ENCODE data around the gene AGAP2.

AGAP2 gene

DNA sequence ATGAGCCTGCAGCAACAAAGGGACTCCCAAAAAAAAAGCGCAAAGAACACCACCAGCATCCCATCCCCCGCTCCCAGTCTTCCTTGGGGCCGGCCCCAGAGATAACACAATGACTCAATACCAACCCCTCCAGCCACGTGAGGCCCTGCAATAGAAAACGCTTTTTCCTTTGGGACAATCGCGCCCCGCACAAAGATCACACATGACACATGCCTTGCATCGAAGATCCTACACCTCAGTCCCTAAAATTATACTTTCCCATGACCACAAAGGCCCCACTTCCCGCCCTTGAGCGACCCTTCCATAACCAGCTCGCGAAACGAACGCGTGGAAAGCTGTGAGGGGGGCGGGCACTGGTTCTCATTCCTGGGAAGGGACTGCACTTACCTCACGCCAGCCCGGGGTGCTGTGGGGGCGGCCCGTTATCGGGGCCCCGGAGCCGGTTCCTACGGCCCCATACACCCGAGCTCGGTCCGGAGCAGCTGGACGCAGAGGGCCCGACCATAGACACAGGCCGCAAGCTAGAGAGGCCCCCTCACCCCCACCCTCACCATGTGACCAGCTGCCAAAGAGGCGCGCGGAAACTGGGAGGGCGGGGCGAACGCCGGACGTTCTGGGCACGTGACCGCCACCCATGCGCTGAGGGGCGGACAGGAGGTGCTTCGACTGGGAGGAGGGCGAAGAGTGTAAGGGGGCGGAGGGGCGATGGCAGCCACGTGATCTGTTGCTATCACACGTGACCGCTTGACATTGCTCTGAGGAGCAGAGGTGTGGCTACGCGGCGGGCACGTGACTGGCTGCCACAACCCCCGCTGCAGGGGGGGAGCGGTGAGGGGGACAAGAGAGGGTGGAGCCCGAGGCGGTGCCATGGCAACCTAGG lies 13.5 kb upstream of the AGAP2 start, which contains the start of gene CDK4:
Gene CDK4, minus strand, starts transcription at position 523 of the 880 bp plus-strand sequence. CDS start 593 bp downstream, outside the sequence.
- DNase-seq, result peak; percentile 98

DNA sequence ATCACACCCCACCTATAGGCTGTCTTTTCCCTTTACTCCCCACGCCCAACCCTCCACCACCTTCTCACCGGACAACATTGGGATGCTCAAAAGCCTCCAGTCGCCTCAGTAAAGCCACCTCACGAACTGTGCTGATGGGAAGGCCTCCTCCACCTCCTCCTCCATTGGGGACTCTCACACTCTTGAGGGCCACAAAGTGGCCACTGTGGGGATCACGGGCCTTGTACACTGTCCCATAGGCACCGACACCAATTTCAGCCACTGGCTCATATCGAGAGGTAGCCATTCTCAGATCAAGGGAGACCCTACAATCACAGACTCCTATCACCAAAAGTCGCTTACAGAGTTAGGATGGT lies 12.9 kb upstream of the AGAP2 start:
- no peak for DNase-seq

DNA sequence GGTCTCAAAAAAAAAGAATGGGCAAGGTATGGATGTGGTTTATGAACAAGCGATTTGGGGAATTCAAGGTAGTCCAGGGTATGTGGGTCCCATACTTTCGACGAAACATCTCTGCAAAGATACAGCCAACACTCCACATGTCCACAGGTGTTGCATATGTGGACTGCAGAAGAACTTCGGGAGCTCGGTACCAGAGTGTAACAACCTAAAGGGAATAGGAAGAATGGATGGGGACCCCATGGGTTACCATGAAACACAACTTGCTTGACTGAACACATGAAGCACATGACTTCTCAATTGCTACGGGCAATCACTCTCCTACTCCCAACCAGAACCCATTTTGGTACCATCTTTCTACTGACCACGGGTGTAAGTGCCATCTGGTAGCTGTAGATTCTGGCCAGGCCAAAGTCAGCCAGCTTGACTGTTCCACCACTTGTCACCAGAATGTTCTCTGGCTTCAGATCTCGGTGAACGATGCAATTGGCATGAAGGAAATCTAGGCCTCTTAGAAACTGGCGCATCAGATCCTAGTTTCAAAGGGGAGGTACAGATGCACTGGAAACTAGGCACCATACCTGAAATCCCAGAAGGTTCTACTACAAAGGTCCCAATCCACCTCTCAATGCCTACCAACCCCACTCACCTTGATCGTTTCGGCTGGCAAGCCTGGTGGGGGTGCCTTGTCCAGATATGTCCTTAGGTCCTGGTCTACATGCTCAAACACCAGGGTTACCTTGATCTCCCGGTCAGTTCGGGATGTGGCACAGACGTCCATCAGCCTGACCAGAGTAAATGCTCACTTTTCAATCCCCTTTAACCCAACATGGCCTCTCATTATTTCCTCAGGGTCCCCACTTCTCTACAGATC lies 12.3 kb upstream of the AGAP2 start:
- DNase-seq, result no peak

DNA sequence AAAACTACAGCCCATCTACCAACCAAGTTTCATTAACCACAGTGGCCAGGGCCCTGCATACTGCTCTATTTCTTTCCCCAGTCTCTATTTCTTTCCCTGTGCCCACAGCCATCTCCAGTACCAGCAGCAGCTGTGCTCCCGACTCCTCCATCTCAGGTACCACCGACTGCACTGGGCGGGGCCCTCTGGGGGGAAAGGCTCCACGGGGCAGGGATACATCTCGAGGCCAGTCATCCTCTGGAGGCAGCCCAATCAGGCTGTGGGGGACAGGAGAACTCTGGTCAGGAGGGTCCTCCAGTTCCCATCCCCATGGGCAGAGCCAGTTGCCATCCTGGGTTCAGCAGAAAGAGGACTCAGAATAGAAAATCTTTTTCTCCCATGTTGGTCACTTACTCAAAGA lies 10.5 kb upstream of the AGAP2 start:
- DNase-seq, result no peak

DNA sequence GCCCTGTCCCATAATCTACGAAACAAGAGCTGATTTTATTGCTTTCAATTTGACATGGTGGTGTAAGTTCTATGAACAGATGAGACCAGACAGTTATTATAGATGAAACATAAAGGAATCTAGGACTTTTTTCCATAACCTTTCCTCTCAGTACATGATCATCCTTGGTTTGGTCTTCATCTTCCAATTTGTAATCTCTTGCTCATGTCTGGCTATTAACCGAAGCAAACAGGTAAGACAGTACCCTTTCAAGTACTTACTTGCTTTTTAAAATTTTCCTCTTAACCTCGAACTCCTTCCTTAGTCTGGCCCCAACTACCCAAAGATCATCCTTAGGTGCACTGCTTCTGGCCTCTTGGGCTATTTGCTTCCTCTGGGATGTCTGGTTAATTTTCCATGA lies 7.5 kb upstream of the AGAP2 start:
- DNase-seq, result no peak

DNA sequence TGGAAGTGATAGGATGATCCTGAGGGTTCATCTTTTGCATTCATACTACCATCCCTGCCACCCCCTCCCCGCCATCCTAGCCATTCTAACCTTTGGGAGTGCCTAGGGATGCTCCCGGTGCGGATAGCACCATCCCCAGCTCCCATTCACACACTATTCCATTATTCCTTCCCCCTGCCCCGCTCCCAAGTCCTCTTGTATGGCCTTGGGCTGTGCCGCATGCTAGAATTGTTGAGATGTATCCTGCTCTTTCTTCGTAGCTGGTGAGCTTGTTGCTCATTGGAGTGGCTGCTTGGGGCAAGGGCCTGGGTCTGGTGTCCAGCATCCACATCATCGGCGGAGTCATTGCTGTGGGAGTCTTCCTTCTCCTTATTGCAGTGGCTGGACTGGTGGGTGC lies 6.9 kb upstream of the AGAP2 start:
- no peak for DNase-seq

DNA sequence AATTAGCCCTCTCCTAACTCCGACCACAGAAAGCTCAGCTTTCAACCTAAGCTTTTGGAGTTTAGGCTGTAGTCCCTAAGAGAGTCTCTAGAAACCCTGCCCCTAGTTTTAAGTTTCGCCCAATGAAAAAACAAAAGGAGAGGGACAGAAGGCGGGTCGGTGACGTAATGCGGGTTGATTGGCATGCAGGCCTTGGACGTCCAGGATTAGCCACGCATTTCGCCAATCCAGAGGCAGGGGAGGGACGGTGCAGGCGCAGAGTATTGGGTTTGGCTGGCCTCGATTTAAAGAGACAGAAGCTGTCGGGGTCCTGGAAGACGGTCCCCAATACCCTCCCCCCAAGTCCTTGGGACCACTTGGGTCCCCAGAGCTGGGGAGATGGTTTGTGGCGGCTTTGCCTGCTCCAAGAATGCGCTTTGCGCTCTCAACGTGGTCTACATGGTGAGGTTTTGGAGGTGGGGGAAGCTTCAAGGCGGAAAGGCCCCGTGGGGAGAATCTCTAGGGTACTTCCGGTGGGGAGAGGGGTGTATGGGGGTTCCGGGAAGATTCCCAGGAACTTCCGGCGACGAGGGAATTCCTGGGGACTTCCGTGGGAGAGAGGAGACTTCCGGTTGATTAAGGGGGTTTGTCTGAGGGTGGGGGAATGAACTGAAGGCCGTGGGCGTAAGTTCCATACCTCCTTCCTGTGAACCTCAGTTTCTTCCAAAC lies 6.4 kb upstream of the AGAP2 start, which contains the start of gene TSPAN31:
Gene TSPAN31, plus strand, starts transcription at position 263 of the 708 bp plus-strand sequence. Its CDS starts 116 bp downstream, at position 379.
- DNase-seq, result peak; percentile 96 to 97

DNA sequence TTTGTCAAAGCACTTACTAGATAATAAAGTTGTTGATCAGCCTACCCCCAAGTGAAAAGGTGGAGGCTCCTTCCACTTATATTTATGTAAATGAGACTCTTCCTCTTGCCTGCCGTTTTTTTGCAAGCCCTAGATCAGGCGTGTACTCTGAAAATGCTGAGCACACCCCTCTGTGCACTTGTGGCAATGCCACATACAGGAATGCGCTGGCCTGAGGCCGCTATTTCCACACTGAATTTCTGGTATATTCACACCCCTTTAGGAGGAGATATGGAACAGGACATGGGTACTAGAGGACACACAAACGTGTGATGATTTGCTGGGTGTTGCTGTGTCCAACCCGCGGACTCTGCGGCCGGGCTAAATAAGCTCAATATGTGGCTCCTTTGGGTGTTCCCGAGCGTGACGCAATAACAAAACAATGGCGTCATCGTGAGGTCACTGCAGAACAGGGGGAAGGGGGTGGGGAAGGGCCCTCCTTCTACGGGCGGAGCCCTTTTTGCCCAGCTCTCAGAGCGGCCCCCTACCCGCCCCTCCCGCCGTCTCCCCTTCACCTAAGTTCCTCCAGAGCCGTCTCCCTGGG lies 5.7 kb upstream of the AGAP2 start:
- peak; percentile 86 to 89 for DNase-seq

DNA sequence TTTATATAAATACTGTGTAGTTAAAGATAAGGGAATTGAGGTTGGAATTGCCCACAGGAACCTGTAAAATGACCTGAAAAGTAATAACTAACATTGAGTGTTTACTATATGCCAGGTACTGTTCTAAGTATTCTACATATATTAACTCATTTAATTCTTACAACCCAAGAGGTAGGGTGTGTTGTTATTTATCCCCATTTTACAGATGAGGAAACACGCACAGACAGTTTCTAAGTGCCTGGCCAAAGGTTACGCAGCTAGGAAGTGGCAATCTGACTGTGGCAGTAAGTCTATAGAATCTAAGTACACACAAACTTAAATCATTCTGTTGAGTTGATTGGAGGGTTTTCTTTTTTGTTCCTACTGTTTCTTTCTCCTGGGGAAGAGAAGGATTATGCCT lies 5.2 kb upstream of the AGAP2 start:
- no peak for DNase-seq

DNA sequence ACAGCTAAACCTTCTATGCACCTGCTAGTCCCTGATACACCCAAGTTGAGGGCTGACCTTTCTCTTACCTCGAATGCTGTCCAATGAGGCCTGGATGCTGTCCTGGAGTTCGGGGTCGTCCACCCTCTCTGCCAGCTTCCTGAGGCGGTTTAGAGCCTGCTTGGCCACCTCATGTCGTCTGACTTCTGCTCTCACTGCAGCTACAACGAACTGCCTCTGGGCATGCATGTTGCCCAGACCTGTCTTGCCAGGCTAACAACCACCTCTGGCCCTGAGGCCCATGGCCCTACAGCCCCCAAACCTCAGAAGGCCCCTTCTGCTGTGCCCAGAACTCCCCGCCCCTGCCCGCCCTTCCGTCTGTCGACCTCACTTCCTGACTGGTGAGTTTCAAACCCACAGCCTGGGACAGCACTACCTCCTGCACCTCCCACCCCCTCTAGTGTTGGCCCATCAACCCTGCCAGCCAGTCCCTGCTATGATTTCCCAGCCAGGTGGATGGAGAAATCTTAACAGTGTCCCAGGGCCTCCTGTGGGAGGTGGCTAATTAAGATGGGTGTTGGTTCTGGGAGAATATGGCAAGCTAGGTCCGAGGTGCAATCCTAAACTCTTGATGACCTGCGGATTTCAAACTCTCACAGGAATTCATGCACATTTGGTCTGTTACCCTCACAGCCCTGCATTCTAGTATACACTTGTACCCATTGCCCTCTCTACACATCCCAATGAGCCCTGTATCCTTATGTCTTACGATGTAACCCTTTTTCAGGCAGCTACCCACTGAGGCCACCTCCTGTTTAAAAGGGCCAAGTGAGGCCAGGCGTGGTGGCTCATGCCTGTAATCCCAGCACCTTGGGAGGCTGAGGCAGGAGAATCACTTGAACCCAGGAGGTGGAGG lies 3.5 kb upstream of the AGAP2 start:
- DNase-seq, result no peak

DNA sequence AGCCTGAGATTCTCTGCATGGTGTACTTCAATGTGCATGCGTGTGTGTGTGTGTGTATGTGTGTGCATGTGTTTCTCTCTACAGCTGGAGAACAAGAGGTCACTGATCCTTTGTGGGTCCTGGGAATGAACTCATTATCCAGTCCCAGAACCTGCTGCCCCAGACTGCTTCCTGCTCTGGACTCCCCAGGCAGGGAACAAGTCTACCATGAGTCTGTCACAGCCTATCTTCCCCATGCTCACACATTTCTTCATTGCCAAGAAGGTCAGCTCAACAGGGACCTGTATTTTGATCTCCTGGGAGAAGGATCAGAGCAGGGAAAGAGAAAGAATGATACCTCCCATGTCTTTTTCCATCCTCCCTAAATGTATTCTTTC lies 2.9 kb upstream of the AGAP2 start:
- no peak for DNase-seq

DNA sequence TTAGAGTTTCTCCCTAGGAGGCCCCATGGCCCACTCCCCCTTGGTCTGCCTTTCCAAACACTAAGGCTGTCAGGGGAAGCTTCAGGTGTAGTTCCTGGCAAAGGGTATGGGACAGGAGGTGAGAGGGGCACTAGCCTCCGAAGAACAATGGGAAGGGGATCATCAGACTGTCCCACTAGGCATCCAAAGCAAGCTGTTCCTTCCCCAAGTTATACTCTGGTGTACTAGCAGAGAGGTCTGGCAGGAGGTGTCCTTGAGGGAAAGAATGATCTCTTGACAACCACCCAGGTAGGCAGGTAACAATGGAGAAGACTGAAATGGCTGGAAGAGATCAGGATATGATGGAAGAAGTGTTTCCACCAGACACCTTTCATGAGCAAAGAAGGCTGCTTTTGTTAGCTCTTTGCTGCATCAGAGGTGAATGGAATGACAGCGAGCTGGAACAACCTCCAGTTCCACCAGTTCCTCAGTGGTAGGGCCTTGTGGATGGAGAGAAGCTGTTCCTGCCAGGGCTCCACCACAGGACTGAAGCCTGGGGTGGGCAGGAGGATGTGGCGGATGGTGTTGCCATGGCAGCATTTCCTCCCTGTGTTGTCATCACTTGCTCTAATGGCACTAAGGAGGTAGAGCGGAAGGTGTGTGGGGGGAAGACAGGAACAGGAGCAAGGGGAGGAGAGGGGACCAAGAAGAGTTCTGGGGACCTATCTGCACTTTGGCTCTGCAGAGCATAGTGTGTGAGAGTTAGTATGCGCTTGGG lies 2.3 kb upstream of the AGAP2 start:
- DNase-seq, result no peak

DNA sequence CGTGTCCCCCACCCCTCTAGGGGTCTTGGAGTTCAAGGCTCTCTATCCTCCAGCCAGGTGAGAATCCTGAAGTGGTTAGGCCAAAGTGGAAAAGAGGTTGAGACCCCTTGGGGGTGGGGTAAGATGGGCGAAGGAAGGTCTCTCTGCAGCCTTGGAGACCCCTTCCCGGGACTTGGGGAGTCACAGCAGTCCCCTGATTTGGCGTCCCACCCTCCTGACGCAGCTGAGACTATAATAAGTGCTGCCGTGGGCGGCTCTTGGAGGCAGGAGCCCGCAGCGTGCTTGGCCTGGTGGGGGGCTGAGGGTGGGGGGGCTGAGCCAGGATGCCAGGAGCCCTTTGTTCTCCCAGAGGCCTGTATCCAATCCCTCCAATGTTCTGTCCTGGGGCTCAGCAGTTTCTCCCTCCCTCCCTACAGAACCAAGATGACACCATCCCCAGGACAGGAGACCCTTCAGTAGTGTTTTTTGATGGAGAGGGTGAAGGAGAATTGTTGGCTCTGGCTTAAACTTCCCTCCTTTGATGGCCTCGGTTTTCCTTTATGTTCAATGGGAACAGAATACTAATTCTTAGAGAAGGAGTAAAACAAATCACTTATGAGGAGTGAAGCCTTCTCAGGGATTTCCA lies 1.5 kb upstream of the AGAP2 start:
- DNase-seq, result no peak

DNA sequence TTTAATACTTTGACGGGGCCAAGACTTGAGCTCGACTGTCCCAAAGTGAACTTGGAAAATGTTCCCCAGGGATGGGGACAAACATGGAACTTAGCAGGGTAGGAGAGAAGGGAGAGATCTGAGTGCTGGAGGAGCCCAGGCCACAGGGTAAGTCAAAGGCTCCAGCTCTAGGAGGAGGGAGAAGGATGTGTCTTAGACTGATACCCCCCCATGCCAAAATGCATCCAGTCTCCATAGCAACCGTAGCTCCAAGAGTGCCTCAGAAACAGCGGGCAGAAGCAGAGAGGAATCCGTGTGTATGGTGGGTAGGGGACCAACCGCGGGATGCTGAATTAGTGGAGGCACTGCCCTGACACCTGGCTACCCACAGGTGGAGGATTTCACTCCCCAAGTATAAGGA lies 845 bp upstream of the AGAP2 start:
- no peak for DNase-seq

DNA sequence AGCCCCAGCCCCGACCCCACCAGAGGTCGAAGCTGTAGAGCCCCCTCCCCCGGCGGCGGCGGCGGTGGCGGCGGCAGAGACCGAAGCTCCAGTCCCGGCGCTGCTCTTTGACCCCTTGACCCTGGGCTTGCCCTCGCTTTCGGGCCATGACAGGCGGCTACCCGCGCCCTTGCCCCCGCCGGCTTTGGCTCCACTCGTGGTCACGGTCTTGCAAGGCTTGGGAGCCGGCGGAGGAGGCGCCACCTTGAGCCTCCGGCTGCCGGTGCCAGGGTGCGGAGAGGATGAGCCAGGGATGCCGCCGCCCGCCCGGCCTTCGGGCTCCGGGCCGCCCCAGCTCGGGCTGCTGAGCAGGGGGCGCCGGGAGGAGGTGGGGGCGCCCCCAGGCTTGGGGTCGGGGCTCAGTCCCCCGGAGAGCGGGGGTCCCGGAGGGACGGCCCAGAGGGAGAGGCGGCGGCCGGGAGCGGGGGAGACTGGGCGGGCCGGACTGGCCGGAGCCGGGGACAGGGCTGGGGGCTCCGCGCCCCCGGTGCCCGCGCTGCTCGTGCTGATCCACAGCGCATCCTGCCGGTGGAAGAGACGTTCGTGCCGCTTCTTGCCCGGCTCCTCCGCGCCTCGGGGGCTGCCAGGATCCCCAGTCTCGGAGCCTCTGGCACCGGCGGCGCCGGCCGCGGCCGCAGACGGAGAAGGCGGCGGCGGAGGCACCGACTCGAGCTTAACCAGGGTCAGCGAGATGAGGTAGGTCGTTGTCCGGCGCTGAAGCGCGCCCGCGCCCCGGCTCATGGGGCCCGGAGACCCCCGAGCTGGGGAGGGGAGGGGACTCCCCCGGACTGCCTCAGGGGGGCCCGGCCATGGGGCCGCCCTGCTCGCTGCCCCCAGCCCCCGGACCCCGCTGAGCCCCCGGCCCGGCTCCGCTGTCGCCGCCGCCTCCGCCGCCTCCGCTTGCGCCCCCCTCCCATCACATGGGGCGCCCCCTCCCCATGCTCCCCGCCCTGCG lies 778 bp downstream of the AGAP2 start:
- no peak for DNase-seq

DNA sequence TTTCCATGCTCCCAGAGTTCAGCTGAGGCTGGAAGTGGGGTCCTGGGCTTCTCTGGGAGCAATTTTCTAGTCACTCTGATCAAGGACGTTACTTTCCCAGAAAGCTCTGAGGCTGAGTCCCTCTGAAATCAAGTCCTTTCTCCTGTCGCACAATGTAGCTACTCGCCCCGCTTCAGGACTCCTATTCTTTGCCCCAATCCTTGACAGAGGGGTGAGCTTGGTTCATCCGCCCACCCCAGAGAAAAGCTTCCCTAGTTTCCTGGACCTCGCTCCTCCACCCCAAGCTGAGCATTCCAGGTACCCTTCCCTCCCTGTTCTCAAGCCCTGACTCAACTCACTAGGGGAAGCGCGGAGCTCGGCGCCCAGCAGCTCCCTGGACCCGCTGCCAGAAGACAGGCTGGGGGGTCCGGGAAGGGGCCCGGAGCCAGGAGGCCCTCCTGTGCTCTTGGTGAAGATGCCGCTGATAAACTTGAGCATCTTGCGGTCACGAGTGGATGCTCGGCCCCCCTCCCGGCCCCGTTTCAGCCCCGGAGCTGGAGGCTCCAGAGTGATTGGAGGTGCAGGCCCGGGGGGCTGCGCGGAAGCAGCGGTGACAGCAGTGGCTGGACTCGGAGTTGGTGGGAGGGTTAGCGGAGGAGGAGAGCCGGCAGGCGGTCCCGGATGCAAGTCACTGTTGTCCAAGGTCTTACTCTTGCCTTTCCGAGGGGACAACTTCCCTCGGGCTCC lies 1.6 kb downstream of the AGAP2 start:
- no peak for DNase-seq

DNA sequence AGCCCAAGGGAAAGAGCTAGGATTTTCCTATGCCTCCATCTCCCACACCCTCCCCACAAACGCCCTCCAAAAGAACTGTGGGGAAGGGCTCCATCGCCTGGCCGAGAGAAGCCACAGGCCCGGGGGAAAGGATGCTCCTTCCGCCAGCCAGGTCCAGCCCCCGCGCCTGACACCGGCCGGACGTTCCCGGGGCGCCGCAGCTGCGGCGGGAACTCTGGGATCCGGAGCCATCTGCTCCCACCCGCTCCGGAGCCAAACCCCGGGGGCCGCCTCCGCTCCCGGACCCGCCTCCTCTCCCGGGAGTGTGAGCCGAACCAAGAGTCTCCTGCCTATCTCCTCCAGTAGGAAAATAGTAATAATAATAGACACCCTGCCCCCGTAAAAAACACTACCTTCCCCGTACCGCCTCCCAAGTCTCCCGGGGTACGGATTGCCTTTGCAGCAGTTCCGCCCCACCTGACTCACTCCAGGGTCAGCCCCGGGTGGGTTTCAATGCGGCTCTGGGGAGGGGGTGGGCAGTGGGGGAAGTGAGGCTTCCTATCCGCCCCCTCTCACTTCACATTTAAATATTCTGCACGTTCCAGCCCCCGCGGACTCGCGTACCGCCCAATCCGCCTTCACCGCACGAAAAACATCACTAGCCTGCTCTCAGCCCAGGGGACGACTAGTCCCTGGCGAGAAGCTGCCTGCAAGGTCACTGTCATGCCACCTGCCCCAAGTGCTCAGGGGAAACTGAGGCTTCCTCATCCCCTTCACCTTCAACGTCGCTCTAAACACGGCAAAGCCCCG lies 2.4 kb downstream of the AGAP2 start:
- peak in 1 of 2 experiments; percentile 51 for DNase-seq
